ENCODE results near the gene FGF12.

The FGF12 gene

DNA sequence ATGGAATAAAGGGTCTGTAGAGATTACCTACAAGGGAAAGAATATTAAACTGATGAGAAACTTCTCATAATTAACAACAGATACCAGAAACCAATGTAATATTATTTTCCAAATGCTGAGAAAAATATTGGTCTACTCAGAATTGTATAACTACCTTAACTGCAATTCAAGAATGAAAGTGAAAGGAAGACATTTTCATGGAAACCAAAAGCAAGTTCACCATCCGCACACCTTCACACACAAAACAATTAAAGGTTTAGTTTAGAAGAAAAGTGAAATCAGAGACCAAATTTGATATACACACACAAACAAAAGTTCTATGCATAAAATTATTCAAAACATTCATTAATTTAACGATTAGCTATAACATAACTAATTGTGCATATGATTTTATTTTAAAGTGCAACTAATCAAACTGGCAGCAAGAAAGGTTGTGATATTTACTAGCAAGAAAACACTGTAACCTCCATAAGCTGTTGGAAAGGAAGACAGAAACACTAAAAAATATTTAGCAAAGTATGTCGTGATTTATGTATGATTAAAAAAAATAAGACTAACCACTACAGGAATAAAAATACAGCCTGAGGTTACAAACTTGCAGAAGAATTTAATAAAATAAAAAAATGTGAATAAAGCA lies 395.5 kb downstream of the FGF12 start:
- DNase-seq, result no peak

DNA sequence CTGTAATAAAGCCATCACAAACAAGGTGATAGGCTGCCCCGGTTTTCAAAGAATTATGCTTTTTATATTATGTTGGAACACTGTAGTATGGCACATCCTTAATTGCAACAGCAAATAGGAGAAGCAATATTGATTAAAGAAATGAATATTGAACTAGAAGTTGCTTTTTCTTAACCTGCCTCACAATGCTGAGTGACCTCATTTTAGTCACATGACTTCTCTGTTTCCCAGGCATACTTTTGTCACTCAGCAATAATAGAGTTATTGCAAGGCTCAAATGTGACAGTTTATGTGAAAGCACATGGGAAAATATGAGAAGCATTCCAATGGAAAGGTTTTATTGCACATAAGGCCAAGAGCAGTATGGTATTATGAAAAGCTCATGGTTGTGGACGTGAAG lies 400.7 kb downstream of the FGF12 start:
- no peak for DNase-seq

DNA sequence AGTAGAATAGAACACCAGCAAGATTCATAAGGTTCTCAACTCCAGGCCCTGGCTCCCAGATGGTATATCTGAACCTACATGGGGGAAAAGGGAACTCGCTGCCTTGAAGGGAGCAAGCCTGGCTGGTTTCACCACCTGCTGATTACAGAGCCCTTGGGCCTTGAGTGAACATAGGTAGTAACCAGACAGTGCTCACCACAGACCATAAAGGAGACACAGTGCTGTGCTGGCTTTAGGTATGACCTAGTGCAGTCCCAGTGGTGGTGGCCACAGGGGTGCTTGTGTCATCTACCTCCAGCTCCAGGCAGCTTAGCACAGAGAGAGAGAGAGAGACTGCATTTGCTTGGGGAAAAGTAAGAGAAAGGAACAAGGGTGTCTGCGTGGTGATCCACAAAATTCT lies 409.8 kb downstream of the FGF12 start:
- no peak for DNase-seq

DNA sequence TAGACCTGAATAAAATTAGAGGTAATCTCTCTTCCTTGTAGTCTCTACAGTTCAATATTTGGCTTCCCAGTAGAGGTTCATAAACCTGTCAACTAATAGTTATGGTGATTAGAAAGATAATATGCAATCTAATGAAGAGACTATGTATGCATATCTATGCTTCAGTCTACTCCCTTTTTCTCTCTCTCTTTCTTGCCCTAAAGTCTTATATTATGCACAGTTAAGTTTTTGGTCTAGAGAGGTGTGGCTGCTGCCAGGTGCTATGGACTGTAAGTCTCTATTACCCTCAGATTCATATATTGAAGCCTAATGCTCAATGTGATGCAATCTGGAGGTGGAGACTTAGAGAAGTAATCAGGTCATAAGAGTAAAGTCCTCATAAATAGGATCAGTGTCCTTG lies 413.7 kb downstream of the FGF12 start:
- no peak for DNase-seq

DNA sequence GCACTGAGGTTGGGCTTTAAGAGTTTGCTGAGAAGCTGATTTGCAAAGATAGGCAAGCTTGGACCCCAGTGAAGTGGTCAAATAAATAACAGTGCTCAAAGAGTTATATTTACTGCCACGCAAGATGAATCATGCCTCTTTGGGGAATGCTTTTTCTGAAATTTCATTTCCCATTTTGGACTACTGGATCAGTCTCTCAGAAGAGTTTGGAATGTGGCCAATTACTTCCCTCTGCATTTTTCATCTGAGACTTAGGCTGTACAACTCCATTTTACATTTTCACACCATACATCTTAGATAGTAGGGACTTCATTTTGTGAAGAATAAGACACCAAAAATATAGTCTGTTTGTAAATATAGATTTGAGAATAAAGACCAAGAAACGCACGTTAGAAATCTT lies 419.7 kb downstream of the FGF12 start:
- DNase-seq, result no peak

DNA sequence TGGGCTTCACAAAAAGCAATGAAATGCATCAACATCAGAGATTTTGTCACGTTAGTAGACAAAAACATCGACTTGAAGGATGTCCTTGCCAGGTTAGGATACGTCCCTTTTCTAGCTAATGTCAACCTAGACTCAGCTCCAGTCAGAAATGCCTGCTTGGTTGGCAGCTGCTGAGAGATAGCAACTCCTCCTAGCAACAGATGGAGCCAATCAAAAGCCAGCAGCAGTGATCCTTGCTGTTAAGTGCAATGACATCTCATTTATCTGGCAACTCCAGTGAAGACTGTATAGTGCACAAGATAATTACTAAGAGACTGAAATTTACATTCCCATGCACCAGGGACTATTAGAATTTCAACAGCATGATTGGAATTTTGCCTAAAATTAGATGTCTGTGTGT lies 424.1 kb downstream of the FGF12 start:
- no peak for DNase-seq

DNA sequence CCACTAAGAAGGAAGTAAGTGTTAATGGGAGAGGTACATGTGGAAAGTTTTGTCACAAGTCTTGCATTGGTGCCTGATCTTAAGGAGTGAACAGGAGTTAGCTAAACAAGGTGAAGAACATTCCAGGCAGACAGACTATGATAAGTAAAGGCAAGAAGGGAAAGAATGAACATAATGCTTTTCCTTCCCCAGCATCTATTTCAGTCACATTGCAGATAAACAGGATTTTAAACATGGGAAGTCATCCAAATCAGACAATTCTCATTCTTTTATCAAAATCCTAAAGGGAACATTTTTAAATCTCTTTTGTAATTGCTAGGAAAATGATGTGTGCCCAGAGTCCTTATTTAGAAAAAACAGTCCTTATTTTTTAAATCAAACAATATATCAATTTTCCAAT lies 424.6 kb downstream of the FGF12 start:
- DNase-seq, result no peak

DNA sequence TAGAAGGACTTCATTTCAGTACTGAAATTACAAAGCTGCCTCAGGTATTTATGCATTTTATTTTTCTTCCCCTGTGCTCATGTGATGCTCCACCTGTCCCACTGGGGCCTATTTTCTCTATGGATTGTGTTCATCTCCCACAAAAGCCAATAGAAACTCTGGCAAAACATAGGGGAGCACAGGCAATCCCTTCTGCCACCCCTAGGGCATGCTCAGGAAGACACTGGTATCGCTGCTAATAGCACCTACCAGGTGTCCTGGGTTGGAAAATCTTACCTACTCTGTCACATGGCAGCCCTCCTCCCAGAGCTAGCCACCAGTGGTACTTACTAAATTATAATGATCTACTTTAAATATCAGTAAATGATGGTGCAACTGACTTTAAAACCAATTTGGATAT lies 427.4 kb downstream of the FGF12 start:
- DNase-seq, result no peak

DNA sequence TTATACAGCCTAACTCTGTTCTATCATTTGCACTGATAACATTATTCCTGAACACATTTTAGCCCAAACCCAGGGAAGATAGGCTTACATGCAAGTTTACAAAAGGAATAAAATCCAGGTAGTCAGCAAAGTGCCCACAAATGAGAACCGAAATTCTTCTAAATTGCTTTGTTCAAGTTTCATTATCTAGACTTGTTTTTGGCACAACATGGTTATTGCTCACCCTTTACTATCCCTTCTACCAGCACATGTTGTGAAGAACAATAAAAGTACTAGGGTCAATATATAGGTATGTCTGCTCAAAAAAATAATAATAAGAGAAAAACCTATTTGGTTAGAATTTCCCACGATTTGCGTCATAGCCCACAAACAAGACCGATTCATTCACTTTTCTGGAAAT lies 430.5 kb downstream of the FGF12 start:
- no peak for DNase-seq

DNA sequence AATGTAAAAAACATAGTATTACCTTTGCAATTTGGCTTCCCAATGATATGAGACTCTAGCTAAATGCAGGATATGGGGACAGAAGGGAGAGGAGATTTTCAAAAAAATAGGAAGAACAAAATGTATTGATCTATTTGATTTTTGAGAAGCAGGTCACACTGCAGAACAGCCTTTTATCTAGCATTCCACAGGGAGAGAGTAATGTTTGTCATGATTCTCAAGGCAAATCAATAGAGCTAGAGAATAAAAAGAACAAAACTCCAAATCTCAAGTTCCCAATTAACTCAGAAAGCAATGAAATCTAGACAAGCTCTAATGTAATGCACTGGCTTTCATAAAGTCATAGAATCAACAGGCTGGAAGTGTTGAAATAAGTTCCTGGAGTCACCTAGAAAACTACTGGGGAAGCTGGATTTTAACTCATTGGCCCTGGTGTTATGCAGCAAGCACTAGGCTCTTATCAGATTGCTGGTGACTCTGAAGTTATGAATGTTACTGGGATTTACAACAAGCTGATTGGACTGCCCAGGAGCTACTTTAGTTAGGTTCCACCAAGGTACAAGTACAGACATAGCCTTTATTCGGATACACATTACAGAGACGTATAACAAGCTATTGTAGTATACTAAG lies 442.8 kb downstream of the FGF12 start:
- DNase-seq, result no peak

DNA sequence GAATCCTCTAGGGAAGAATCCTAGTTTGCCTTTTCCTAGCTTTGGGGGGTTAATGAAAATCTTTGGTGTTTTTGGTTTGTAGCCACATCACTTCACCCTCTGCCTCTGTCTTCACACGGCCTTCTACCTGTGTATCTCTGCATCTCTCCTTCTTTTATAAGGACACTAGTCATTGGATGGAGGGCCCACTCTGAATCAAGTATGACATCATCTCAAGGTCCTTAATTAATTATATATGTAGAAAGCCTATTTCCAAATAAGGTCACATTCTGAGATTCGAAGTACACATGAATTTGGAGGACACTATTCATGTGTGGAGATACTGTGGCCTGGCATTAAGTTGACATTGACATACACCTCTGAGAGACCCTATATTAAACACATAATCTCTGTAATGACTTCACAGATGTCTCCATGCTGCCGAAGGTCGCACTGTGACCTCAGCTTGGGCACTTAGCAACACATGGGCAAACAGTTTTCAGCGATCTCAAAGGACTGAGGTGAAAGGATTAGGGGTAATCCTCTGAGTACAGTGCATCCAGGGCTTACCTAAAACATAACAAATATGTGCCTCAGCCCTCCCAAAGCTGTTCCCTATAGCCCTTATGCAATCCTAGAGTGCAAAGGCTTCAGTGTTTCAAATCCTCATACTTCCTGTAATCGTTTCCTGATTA lies 446.0 kb downstream of the FGF12 start:
- no peak for DNase-seq

DNA sequence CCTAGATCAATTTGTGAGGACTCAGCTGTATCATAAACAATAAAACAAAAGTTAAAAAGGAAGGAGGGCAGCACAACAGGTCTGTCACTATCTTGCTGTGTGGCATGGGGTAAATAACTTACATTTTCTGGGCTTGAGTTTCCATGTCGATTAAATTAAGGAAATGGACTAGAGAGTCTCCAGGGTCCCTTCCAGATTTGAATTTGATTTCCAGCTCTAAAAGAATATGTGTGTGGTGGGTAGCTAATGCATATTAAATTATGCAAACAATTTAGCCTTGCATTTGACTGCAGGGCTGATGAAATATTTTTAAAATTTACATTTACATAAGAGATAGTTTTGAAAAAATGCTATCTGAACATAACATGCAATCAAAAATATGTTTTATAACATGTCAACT lies 447.7 kb downstream of the FGF12 start:
- DNase-seq, result no peak

DNA sequence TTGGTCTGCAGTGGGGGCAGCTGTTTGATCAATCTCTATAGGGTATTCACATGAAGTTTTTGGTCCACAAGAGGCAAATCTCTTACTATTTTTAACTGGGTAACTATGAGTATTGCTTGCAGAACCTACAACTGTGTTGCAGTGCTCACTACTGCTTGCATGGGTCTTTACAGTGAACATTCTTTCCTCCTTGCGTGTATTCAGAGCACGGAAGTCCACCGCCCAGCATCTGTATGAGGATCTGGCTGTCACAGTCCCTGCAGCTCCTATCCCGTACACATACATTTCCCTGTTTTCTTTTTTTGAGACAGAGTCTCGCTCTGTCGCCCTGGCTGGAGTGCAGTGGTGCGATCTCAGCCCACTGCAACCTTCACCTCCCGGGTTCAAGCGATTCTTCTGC lies 449.9 kb downstream of the FGF12 start:
- DNase-seq, result no peak

DNA sequence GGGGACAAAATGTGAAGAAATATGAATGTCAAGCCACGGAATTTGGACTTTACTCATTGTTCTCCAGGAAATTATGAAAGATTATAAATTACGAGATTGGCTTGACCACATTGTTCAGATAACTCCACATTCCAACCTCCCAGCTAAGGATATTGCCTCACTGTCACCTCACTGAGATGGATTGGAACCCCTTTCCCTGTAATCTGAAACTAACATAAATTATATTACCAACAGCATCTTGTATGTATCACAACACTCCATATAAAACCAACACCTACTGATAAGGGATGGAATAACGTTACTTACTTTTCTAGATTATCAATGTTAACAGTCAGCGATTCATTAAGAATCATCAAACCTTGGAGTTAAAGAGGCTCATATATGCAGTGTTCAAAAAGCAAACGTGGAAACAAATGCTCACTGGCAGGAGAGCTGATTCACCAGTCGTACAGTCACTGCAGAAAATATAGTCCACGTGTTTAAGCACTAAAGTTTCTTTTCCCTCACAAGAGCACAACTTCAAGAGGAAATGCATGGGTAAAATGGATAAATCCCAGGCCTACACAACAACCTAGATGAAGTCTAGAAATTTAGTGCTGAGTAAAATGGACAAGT lies 451.5 kb downstream of the FGF12 start:
- DNase-seq, result no peak

DNA sequence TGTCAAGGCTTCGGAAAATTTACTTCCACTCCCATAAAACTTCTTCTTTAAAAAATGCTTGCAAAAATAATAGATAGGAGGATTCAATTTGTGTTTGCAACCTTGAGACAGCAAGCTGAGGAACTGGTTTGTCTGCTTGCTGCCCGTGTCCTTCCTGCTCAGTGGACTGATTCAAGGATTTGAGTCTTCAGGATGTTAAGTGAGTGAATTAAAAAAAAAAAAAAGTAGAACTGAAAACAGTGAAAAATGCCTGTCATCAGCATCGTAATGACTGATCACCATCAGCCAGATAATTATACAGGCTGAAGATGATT lies 453.7 kb downstream of the FGF12 start:
- no peak for DNase-seq

DNA sequence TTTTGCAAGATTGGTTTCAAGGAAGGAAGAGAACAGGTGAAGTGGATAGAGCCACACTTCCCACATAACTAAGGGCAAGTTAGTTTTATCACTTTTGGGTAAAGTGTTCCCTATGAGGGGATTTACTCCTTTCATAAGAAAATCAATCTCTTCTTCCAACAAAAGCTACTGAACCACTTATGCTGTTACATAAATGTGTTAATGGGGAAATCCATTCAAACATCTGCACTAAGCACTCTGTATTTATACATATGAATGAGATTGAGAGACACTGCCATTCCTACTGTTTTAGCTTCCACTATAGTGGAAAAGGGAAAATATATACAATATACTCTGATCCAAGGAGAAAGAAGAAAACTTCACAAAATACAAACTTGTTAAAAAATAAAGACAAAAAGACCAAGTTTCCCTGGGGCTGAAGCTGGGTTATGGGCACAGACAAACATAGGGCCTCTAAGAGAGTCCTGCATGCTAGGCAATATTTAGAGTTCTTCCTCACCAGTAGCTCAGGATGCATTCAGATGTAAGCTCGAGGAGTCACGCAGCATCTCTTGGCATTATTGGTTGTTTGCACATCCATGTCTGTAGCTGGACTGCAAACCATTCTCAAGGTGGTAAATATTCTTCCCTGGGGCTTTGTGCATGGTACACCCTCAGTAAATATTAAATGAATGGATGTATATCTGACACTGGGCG lies 454.2 kb downstream of the FGF12 start:
- DNase-seq, result no peak

DNA sequence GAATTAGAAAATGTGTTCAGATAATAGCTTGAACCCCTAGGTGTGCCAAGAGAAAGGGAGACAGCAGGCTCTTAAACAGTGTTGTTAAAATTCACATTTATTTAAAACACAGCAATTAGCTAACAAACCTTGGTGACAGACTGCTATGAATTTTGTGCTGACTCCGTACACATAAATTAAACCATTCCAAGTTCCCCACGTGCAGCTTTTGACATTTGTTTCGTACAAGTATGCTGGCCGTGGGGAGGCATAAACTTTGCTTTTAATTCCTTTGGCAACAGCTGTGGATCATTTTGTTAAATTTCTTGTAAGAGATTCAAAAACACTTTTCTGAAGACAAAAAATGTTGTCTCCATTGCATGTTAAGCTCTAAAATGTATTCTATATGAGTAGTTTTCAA lies 465.3 kb downstream of the FGF12 start:
- no peak for DNase-seq

DNA sequence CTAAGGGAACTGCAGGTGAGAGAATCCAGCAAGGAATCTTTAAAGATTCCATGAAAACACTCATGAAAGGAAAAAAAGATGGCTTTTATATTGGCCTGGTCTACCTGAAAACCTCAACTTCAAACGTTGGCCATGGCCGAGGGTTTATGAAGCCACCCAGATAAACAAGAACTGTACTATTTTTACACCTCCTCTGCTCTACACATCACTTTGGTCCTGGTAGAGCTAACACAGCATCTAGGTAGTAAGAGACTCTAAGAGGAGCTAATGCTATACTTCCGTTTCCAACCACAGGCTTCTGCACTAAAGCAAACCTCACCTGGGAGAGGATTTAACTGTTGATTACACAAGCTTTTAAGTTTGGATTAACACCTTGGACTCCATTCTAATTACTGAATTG lies 466.2 kb downstream of the FGF12 start:
- DNase-seq, result no peak

DNA sequence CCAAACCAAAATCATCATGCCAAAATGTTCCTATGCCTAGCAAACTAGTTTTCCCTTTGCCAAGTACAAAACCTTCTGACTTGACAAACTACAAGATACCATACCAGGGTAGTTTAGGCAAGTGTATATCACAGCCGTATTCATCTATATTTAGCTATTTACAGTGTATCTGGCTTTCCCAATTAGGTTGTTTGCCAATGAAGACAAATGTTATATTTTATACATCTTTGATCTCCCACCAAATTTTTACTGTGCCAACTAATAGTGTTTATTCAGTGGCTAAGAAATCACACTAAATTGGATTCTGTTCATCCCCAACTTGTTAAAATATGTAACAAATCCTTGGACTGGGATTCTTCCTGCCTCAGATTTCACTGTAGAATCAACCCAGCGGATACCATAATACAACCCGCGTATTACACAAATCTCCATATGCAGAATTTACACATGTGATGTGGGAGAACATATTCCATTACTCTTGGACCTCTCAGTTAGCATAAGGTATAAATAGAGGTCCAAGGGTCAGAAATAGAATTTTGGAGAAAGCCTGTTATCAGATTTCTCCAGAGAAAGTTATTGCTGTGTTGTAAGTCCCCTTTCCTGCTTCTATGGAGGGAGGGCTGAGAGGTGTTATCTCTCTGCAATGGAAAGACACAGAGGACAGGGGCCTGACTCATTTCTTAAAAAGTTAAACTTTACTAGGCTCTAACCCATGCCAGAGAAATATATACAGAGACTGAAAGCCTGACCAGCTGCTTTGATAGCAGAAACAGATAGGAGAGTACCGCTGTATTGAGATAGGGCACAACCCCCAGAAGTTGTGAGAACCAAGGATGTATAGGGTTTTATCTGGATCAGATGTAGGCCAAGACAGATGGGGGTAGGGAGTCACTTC lies 467.0 kb downstream of the FGF12 start:
- DNase-seq, result no peak

DNA sequence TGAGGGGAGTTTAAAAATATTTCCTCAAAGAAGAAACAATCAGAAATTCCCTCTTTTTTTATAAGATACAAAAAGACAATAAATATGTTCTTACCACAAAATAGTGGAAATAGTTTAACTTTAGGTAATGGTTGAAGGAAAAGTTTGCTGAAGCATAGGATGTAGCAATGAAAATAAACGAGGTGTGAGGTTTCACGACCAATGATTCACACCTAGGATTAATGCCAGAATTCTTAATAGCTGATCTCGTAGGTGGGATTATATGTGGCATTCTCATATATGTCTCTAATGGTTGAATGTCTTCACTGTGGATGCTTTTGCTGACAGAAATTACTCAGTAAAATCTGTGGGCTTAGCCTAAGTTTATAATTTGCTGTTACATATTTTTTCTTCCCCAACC lies 467.7 kb downstream of the FGF12 start:
- DNase-seq, result no peak

DNA sequence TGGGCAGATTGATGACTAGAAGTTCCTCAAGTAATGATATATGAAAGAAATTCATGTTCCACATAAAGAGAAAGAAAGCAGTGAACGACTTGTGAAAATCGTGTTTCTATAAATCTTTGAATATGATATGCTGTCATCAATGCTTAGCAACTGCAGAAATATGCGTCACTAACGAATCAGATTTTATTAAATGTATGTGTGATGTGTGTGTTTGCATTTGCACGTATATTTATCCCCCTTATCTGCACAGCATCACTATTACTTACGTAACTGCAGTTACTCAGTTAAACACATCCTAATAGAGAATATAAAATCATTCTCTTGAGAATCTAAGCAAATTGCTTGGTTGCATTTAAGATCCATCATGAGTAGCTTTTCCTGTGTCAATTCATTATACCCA lies 468.6 kb downstream of the FGF12 start:
- no peak for DNase-seq

DNA sequence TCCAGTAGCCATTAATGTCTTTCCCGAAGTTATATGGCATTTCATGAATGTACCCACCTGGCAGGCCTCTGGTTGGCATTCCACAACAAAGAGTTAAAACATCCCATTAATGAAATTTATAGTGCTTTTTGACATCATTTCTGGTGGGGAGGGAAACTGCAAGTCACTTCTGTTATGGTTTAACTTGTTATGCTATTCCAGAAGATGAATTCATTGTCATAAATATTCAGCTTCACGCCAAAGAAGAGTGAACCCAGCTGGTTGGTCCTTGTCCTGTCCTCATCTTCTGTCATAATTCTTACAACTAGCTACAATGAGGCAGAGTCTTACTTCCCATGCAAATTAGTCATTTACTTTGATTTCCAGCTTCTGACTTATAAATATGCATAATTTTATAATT lies 471.5 kb downstream of the FGF12 start:
- no peak for DNase-seq

Data from activated gamma-delta T cell (primary cell).